ENCODE data around the gene RBM43.
"Not testable (repeated sequence)": the region's sequence is repeated elsewhere in the genome, so short reads cannot be mapped to it uniquely, and the experiment has no call there.

The RBM43 gene

GRCh38 chr2:151267537-151267936 is 5.9 kb upstream of the RBM43 start:
- DNase-seq: no peak

- no peak for DNase-seq
These were observed 4.3 kb upstream of the RBM43 start for GRCh38 chr2:151265991-151266390.

- DNase-seq: no peak
These were observed 2.6 kb upstream of the RBM43 start for GRCh38 chr2:151264157-151264825.

GRCh38 chr2:151262629-151263028 is 966 bp upstream of the RBM43 start:
- no peak for DNase-seq

- no peak for DNase-seq
These were observed 271 bp upstream of the RBM43 start for GRCh38 chr2:151261977-151262291.

GRCh38 chr2:151260573-151261230 is 961 bp downstream of the RBM43 start:
- DNase-seq: no peak

- no peak for DNase-seq
These were observed 3.5 kb downstream of the RBM43 start for GRCh38 chr2:151258121-151258520.

- no peak for DNase-seq
These were observed 9.0 kb downstream of the RBM43 start for GRCh38 chr2:151252646-151253045.

- no peak for DNase-seq
These were observed 10.7 kb downstream of the RBM43 start for GRCh38 chr2:151251012-151251411.

- no peak for DNase-seq
These were observed 14.2 kb downstream of the RBM43 start for GRCh38 chr2:151247432-151247831.

- no peak for DNase-seq
These were observed 15.5 kb downstream of the RBM43 start for GRCh38 chr2:151246152-151246551.

- DNase-seq: no peak
These were observed 18.2 kb downstream of the RBM43 start for GRCh38 chr2:151243468-151243867.

GRCh38 chr2:151241224-151241623 is 20.4 kb downstream of the RBM43 start:
- no peak for DNase-seq

- no peak for DNase-seq
These were observed 21.2 kb downstream of the RBM43 start for GRCh38 chr2:151240433-151240832.

- no peak for DNase-seq
These were observed 22.0 kb downstream of the RBM43 start for GRCh38 chr2:151239624-151240023.

- DNase-seq: no peak
These were observed 22.9 kb downstream of the RBM43 start for GRCh38 chr2:151238527-151239487.

GRCh38 chr2:151237422-151238025 is 24.1 kb downstream of the RBM43 start:
- DNase-seq: no peak

GRCh38 chr2:151233760-151234159 is 27.9 kb downstream of the RBM43 start:
- DNase-seq: not testable (repeated sequence)

GRCh38 chr2:151233288-151233687 is 28.4 kb downstream of the RBM43 start:
- DNase-seq: not testable (repeated sequence)

GRCh38 chr2:151230627-151231140 is 31.0 kb downstream of the RBM43 start:
- no peak for DNase-seq

GRCh38 chr2:151228847-151229512 is 32.7 kb downstream of the RBM43 start:
- no peak for DNase-seq

GRCh38 chr2:151217343-151217742 is 44.3 kb downstream of the RBM43 start:
- DNase-seq: no peak
